ENCODE data around the gene ZNF441.
"Not testable (repeated sequence)": the region's sequence is repeated elsewhere in the genome, so short reads cannot be mapped to it uniquely, and the experiment has no call there.

Gene ZNF441

GRCh38 chr19:11769995-11770394, 3.2 kb downstream of the ZNF441 start:
- H3K27me3 ChIP-seq (ENCODE audit: control insufficient read depth, low read length), result no peaks in the 10 kb centered on the region
- TF ChIP-seq, protein P1, sequence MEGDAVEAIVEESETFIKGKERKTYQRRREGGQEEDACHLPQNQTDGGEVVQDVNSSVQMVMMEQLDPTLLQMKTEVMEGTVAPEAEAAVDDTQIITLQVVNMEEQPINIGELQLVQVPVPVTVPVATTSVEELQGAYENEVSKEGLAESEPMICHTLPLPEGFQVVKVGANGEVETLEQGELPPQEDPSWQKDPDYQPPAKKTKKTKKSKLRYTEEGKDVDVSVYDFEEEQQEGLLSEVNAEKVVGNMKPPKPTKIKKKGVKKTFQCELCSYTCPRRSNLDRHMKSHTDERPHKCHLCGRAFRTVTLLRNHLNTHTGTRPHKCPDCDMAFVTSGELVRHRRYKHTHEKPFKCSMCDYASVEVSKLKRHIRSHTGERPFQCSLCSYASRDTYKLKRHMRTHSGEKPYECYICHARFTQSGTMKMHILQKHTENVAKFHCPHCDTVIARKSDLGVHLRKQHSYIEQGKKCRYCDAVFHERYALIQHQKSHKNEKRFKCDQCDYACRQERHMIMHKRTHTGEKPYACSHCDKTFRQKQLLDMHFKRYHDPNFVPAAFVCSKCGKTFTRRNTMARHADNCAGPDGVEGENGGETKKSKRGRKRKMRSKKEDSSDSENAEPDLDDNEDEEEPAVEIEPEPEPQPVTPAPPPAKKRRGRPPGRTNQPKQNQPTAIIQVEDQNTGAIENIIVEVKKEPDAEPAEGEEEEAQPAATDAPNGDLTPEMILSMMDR (IDR thresholded peaks at IDR 0.05; ENCODE audit: low read depth, low read length, poor library complexity, severe bottlenecking), result no peak
- no peak for TF ChIP-seq EZH2phosphoT487 (IDR thresholded peaks at IDR 0.05; ENCODE audit: borderline replicate concordance, low read length)
- H3K27ac ChIP-seq (ENCODE audit: low read depth, low read length), result no peak overlapping the region
- H3K9me3 ChIP-seq (ENCODE audit: control insufficient read depth, insufficient read depth, low read length), result peaks cover 27% of the 10 kb centered on the region
- no peaks in the 10 kb centered on the region for H3K9me2 ChIP-seq (replicated peaks; ENCODE audit: control insufficient read depth, low read length)
- 0 out of 2 replicates have a peak, but pooled peaks cover 4% of the 10 kb centered on the region for H3F3A ChIP-seq (ENCODE audit: control insufficient read depth, insufficient read depth)
- H3K36me3 ChIP-seq (ENCODE audit: control insufficient read depth, low read length), result peaks cover 24% of the 10 kb centered on the region
- no peak overlapping the region for H3K4me2 ChIP-seq (ENCODE audit: low read length)
- no peaks in the 10 kb centered on the region for H4K20me1 ChIP-seq (ENCODE audit: control insufficient read depth, insufficient read depth, low read depth, low read length)
- H3K4me1 ChIP-seq (ENCODE audit: control insufficient read depth, low read length), result peaks cover 15% of the 10 kb centered on the region
- peaks cover 58% of the 10 kb centered on the region for H3K79me2 ChIP-seq (ENCODE audit: control insufficient read depth, low read length)
- H3K4me3 ChIP-seq (ENCODE audit: low read length), result no peak overlapping the region

- H3K9me3 ChIP-seq (ENCODE audit: control insufficient read depth, insufficient read depth, low read length), result peaks cover 29% of the 10 kb centered on the region
- not testable (repeated sequence) for H3K27ac ChIP-seq (ENCODE audit: low read depth, low read length); H3F3A ChIP-seq (ENCODE audit: control insufficient read depth, insufficient read depth); H3K4me2 ChIP-seq (ENCODE audit: low read length); H3K9me2 ChIP-seq (replicated peaks; ENCODE audit: control insufficient read depth, low read length); H3K27me3 ChIP-seq (ENCODE audit: control insufficient read depth, low read length); H3K4me3 ChIP-seq (ENCODE audit: low read length); H4K20me1 ChIP-seq (ENCODE audit: control insufficient read depth, insufficient read depth, low read depth, low read length)
- H3K79me2 ChIP-seq (ENCODE audit: control insufficient read depth, low read length), result peaks cover 65% of the 10 kb centered on the region
- peaks cover 24% of the 10 kb centered on the region for H3K36me3 ChIP-seq (ENCODE audit: control insufficient read depth, low read length)
- peaks cover 12% of the 10 kb centered on the region for H3K4me1 ChIP-seq (ENCODE audit: control insufficient read depth, low read length)
Observed at GRCh38 chr19:11771520-11771919, 4.7 kb downstream of the ZNF441 start.

- not testable (repeated sequence) for H3K4me1 ChIP-seq (ENCODE audit: control insufficient read depth, low read length); H4K20me1 ChIP-seq (ENCODE audit: control insufficient read depth, insufficient read depth, low read depth, low read length); H3K9me2 ChIP-seq (replicated peaks; ENCODE audit: control insufficient read depth, low read length); H3F3A ChIP-seq (ENCODE audit: control insufficient read depth, insufficient read depth); H3K27me3 ChIP-seq (ENCODE audit: control insufficient read depth, low read length); H3K27ac ChIP-seq (ENCODE audit: low read depth, low read length); H3K4me2 ChIP-seq (ENCODE audit: low read length); H3K4me3 ChIP-seq (ENCODE audit: low read length)
- peaks cover 37% of the 10 kb centered on the region for H3K9me3 ChIP-seq (ENCODE audit: control insufficient read depth, insufficient read depth, low read length)
- H3K79me2 ChIP-seq (ENCODE audit: control insufficient read depth, low read length), result peaks cover 26% of the 10 kb centered on the region
- peaks cover 40% of the 10 kb centered on the region for H3K36me3 ChIP-seq (ENCODE audit: control insufficient read depth, low read length)
Observed at GRCh38 chr19:11776669-11777068, 9.9 kb downstream of the ZNF441 start.

DNA sequence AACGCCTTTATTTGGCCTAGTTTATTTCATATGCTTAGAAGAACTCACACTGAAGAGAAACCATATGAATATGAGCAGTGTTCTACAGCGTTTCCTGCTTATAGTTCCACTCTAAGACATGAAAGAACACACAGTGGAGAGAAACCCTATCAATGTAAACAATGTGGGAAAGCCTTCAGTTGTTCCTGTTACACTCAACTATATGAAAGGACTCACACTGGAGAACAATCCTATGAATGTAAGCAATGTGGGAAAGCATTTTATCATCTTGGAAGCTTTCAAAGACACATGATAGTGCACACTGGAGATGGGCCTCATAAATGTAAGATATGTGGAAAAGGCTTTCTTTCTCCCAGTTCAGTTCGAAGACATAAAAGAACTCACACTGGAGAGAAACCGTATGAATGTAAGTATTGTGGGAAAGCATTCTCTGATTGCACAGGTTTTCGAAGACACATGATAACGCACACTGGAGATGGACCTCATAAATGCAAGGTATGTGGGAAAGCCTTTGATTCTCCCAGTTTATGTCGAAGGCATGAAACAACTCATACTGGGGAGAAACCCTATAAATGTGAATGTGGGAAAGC, 13.7 kb downstream of the ZNF441 start:
- H3K9me2 ChIP-seq (replicated peaks; ENCODE audit: control insufficient read depth, low read length), result no peaks in the 10 kb centered on the region
- no peaks in the 10 kb centered on the region for H3K27me3 ChIP-seq (ENCODE audit: control insufficient read depth, low read length)
- peaks cover 4% of the 10 kb centered on the region; the same call in 1 of the 2 replicates for H3K79me2 ChIP-seq (ENCODE audit: control insufficient read depth, low read length)
- H3K27ac ChIP-seq (ENCODE audit: low read depth, low read length), result no peak overlapping the region
- no peaks in the 10 kb centered on the region for H4K20me1 ChIP-seq (ENCODE audit: control insufficient read depth, insufficient read depth, low read depth, low read length)
- no peak overlapping the region for H3K4me3 ChIP-seq (ENCODE audit: low read length)
- TF ChIP-seq, protein P1 (IDR thresholded peaks at IDR 0.05; ENCODE audit: low read depth, low read length, poor library complexity, severe bottlenecking), result no peak
- no peak for TF ChIP-seq EZH2phosphoT487 (IDR thresholded peaks at IDR 0.05; ENCODE audit: borderline replicate concordance, low read length)
- no peak overlapping the region for H3K4me2 ChIP-seq (ENCODE audit: low read length)
- H3K4me1 ChIP-seq (ENCODE audit: control insufficient read depth, low read length), result no peaks in the 10 kb centered on the region
- H3K36me3 ChIP-seq (ENCODE audit: control insufficient read depth, low read length), result peaks cover 65% of the 10 kb centered on the region
- no peaks in the 10 kb centered on the region for H3F3A ChIP-seq (ENCODE audit: control insufficient read depth, insufficient read depth)
- H3K9me3 ChIP-seq (ENCODE audit: control insufficient read depth, insufficient read depth, low read length), result peaks cover 44% of the 10 kb centered on the region
